HG03045 (cell line): ENCODE results near the gene MSGN1.

Source experiments
- ATAC-seq: cut with Tn5 transposase; IDR thresholded peaks from one replicate; pipeline ENCODE4 v1.9.1; 2021; ENCODE audit warnings: mild to moderate bottlenecking, moderate library complexity; ENCODE audit not compliant: unreplicated experiment

The MSGN1 gene

DNA sequence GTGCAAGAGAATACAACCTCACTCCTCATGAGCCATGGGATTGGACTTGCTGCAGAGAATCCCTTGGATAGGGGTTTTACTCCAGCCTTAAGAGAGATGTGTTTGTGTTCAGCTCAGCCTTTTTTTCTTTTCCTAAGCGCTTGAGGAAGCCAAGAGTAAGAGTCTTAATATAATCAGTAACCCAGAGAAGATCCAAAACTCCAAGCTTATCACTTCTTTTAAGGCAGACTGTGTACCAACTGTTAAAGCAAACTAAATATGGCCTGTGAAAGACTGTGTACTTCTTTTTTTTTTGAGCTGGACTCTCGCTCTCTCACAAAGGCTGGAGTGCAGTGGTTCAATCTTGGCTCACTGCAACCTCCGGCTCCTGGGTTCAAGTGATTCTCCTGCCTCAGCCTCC, 30.4 kb downstream of the MSGN1 start:
- no peak for ATAC-seq

DNA sequence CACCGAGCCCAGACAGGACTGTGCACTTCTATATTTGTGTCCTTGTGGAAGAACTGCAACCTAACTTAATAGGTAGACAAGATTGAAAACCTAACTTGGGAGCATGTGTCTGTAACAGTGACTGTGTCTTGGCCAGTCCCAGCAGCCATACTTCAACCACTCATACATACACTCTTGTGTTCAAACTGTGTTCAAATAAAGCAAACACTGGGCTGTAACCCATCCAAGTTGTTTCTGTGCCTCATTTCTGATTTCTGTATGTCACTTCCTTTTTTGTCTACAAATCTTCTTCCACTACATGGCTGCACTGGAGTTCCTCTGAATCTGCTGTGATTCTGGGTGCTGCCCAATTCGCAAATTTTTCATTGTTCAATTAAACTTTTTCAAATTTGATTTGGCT, 31.0 kb downstream of the MSGN1 start:
- no peak for ATAC-seq

DNA sequence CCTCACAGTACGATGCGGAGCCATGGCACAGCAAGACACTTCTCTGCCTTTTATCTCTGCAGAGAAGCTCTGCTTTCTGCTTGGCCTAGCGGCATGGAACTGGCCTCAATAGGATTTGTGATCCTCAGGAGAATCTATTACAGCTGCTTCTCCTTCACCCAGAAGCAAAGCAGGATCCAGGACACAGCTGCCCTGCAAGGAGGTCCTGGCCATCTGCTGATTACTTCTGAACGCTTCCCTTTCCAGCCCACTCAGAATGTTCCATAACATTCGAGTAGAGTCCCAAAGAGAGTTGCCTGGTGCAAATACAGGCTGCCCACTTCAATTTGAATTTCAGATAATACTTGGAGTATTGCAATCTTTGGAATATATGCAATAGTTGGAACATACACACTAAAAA, 33.0 kb downstream of the MSGN1 start:
- no peak for ATAC-seq

GRCh38 chr2:17850151-17850550, 33.9 kb downstream of the MSGN1 start:
- ATAC-seq: no peak

DNA sequence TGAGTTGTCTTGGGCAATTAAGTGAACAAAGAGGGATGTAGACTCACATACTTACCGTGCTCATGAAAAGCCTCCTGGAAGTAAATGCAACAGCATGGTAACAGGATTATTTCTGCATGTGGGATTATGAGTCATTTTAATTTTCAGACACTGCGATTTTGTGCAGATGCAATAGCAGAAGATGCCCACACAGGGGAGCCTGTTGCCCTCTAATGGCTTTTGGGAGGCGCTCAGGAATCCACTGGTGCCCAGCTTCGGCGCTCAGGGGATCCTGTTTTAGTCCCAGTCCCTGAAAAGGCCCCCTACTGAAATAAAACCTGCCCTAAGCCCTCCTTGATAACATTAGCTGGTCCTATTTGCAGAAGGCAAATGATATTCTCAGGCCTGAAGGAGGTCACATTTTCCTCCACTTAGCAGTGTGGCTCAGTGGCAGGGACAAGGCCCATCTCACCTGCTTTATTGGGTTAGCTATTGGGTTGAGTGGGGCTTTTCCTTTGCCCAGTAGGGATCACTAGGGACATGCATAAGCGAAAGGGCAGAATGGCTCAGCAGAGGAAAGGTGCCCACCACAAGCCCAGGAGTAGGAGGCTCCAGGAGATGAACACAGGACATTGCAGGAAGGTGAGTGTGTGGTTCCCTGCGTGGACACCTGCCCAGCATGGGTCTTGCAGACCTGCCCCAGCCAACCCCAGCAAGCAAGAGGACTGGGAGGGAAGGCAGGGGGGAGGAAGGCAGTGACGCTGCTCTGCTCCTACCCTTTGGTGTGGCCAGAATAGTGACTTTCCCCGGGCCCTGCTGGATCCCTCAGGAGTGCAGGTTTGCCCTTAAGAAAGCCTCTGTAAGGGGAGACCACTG, 35.7 kb downstream of the MSGN1 start:
- ATAC-seq: no peak

- no peak for ATAC-seq
Observed at GRCh38 chr2:17853799-17854198, 37.5 kb downstream of the MSGN1 start.

DNA sequence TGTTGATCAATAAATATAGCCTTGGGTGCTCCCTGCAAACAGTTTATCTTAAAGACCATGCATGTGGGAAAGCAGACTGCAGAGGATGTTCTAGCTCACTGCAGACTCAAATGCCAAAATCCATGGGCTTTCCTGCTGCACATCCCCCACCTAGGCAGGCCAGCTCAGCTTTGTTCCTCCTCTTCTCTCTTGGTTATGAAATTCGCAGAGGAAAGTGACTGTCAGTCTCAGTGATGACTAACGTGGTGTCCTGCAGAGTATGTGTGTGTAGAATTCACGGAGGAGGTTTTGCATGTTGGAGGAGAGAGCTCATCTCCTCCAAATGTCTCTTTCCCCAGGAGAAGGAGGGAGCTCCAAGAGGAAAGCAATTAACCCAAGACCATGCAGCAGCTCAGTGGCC, 40.8 kb downstream of the MSGN1 start:
- ATAC-seq: no peak

DNA sequence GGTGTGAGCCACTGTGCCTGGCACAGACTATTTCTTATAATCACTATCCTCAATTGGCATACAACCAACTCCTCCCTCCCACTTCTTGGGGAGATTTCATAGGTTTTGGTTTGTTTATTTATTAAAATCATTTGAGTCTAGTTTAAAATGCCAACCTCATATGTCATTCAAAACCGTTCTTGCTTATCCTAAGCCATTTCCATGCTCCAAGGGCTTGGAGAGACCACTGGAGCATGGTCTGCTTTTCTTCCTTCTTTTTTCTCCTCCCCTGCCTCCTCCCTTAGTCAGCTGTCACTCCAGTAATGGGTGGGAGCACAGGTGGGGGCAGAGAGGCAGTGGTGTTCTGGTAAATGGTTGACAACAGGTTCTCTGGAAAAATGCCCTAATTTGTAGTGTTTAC, 41.8 kb downstream of the MSGN1 start:
- no peak for ATAC-seq

DNA sequence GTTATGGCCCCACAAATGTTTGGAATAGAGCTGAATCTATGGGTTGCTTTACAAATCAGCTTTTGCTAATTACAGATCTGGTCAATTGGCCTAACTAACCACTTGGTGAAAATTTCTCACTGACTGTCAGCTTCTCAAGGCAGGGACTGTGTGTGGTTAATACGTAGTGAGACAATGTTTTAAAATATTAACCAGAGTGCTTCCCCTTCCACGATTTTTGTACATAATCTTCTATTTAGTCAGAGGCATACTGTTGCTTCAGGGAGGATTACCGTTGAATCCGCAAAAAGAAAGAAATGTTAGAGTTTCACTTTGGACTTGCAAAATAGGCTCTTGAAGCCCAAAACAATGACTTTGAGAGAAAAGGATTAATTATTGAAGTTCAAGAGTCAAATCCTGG, 47.3 kb downstream of the MSGN1 start:
- no peak for ATAC-seq

DNA sequence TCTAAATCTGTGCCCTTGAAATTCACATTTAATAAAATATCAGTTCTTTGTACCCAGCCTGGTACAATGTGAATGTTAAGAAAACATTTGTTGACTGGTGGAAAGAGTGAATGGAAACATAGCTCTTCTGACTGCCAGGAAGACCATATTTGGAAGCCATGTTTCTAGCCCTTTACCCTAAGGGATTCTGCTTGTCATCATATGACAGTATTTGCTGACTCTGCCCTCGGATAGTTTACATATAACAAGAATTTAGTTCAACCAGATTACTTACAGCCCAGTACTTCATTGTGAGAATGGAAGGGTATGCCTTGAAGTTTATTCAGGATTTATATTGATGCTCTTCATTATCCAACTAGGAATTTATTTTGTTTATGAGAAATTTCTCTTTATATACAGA, 48.4 kb downstream of the MSGN1 start:
- no peak for ATAC-seq

DNA sequence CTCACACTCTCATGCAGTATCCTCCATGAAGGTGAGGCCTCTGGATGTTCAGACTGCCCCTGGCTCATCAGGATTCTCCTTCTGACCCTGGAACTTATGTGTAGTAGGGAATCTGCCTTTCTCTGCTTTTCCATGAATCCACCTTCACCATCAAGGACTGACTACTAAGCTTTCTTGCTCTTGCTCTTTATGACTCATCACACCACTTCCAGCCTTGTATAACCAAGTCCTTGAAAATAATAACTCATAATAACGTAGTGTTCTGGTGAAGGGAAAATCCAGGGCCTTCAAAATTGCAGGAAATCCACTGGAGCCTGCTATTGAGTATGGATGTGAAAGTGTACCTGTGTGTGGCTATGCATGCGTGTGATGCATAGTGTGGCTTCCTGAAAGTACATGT, 50.9 kb downstream of the MSGN1 start:
- ATAC-seq: no peak
